Natural killer cell (primary cell): Measurements from ENCODE around the gene SF3A2. TPM values are rescaled to one million over a fixed set of nuclear protein-coding genes. Genes with fewer than 3 reads are reported as not detected.

Source experiments
- ATAC-seq, 3 donors: fragments of 150-1000 bp in 2 of 3; fragments of 200-7000 bp in 1 of 3; cut with Tn5 transposase; 1 replicate in 1 of 3; 2 replicates in 2 of 3; pipeline ENCODE4 v1.10.0; 2021; ENCODE audit warnings: mild to moderate bottlenecking in 2 of 3, moderate library complexity in 2 of 3
- DNase-seq, 2 donors: peaks; one replicate each; pipeline versions ENCODE4 v3.0.0 to v3.0.0-alpha.2; 2013 to 2021; ENCODE audit warnings: mixed read lengths in 1 of 2
- H3K27ac ChIP-seq: one replicate; pipeline ENCODE4 v1.5.1; 2013; ENCODE audit warnings: mild to moderate bottlenecking, low read length
- H3K27me3 ChIP-seq: one replicate; pipeline ENCODE4 v1.6.1; 2013; ENCODE audit warnings: low read length; ENCODE audit not compliant: control insufficient read depth, insufficient read depth
- H3K36me3 ChIP-seq: one replicate; pipeline ENCODE4 v1.6.1; 2013; ENCODE audit warnings: low read length; ENCODE audit not compliant: control insufficient read depth, insufficient read depth
- H3K4me1 ChIP-seq: one replicate; pipeline ENCODE4 v1.6.1; 2013; ENCODE audit warnings: low read length; ENCODE audit not compliant: control insufficient read depth, insufficient read depth
- H3K4me3 ChIP-seq: one replicate; pipeline ENCODE4 v1.5.1; 2013; ENCODE audit warnings: low read length
- H3K9me3 ChIP-seq: one replicate; pipeline ENCODE4 v1.6.1; 2013; ENCODE audit warnings: low read length; ENCODE audit not compliant: control insufficient read depth, insufficient read depth
- H3K27ac Mint-ChIP-seq, 2 donors: one replicate each; pipeline ENCODE4 v1.8.0; 2022; ENCODE audit warnings: mild to moderate bottlenecking in 2 of 2, mixed read lengths in 2 of 2, moderate library complexity in 1 of 2
- H3K27me3 Mint-ChIP-seq, 2 donors: one replicate each; pipeline ENCODE4 v1.8.0; 2022; ENCODE audit warnings: low read depth in 2 of 2, mixed read lengths in 2 of 2
- H3K36me3 Mint-ChIP-seq: one replicate; pipeline ENCODE4 v1.8.0; 2022; ENCODE audit warnings: mixed read lengths
- H3K4me1 Mint-ChIP-seq, 2 donors: one replicate each; pipeline ENCODE4 v1.8.0; 2022; ENCODE audit warnings: mixed read lengths in 2 of 2
- H3K4me3 Mint-ChIP-seq: one replicate; pipeline ENCODE4 v1.8.0; 2022; ENCODE audit warnings: mild to moderate bottlenecking, moderate library complexity, mixed read lengths
- H3K9me3 Mint-ChIP-seq, 2 donors: one replicate each; pipeline ENCODE4 v1.8.0; 2022; ENCODE audit warnings: mixed read lengths in 2 of 2
- WGBS: methylation state at CpG from one replicate; pipeline ENCODE4 v1.1.7; 2013; ENCODE audit warnings: missing lambda C conversion rate; ENCODE audit not compliant: insufficient coverage; 5-methylcytosine and 5-hydroxymethylcytosine counted together
- intact Hi-C: fragments of 100-400 bp; cut with micrococcal nuclease; formaldehyde crosslinking; loops from one replicate; pipeline ENCODE4 v1.14.2; 2022
- total RNA-seq, 4 donors: library from RNA; stranded (reverse); fragments of 120-200 nt in 1 of 4; gene quantifications; one replicate each; pipeline versions ENCODE4 v1.2.3 to v1.2.4, GENCODE V29; 2013 to 2022
- TF ChIP-seq, protein P1 (sequence below): fragments of 200-600 bp; IDR thresholded peaks from one replicate; pipeline ENCODE4 v1.8.0; 2022; ENCODE audit warnings: antibody characterized with exemption

SF3A2 gene
- total RNA-seq, 3 donors from 2014 or later (not counting 1 experiment from before 2014, with no cell fraction given), result 143 to 165 (median 147) TPM

DNA sequence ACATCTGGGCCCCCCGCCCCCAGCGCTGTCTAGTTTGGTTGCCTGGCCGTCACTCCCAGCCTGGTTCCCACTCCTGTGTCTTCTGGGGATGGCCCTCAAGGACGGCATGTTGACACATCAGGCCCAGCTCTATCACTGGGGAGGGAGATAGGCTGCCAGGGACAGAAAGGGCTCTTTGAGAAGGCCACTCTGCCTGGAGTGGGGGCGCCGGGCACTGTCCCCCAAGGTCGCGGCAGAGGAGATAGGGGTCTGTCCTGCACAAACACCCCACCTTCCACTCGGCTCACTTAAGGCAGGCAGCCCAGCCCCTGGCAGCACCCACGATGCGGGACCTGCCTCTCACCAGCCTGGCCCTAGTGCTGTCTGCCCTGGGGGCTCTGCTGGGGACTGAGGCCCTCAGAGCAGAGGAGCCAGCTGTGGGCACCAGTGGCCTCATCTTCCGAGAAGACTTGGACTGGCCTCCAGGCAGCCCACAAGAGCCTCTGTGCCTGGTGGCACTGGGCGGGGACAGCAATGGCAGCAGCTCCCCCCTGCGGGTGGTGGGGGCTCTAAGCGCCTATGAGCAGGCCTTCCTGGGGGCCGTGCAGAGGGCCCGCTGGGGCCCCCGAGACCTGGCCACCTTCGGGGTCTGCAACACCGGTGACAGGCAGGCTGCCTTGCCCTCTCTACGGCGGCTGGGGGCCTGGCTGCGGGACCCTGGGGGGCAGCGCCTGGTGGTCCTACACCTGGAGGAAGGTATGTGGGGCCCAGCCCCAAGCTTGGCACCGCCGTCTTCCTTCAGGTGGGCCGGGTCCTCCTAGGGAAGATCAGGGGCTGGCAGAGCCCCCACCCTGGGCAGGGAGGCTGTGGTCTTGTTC lies 12.6 kb downstream of the SF3A2 start, which contains the start of gene AMH:
TSS of gene AMH (plus strand) at position 314 of the 857 bp plus-strand sequence. CDS start at position 324, 10 bp downstream.
- Mint-ChIP-seq H3K4me3 (no peak within 1 kb of the TSS), H3K9me3 (no peaks in the 10 kb centered on the region), H3K27ac (no peak within 1 kb of the TSS), H3K4me1 (peaks cover 0 to 17% of the 10 kb centered on the region in 2 donors), H3K27me3 (peaks cover 0 to 16% of the 10 kb centered on the region in 2 donors), H3K36me3 (no peaks in the 10 kb centered on the region)
- DNase-seq (no peak), ATAC-seq (no peak)
- peaks cover 31% of the 10 kb centered on the region for H3K27me3 ChIP-seq
- peaks cover 31% of the 10 kb centered on the region for H3K4me1 ChIP-seq
- intact Hi-C loops, result no loop called here
- peaks cover 37% of the 10 kb centered on the region for H3K36me3 ChIP-seq
- TF ChIP-seq, protein P1, sequence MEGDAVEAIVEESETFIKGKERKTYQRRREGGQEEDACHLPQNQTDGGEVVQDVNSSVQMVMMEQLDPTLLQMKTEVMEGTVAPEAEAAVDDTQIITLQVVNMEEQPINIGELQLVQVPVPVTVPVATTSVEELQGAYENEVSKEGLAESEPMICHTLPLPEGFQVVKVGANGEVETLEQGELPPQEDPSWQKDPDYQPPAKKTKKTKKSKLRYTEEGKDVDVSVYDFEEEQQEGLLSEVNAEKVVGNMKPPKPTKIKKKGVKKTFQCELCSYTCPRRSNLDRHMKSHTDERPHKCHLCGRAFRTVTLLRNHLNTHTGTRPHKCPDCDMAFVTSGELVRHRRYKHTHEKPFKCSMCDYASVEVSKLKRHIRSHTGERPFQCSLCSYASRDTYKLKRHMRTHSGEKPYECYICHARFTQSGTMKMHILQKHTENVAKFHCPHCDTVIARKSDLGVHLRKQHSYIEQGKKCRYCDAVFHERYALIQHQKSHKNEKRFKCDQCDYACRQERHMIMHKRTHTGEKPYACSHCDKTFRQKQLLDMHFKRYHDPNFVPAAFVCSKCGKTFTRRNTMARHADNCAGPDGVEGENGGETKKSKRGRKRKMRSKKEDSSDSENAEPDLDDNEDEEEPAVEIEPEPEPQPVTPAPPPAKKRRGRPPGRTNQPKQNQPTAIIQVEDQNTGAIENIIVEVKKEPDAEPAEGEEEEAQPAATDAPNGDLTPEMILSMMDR, result no peak
- 87% methylated on average over 27 of the region's 27 CpGs for WGBS
- H3K4me3 ChIP-seq, result no peak within 1 kb of the TSS
- no peak within 1 kb of the TSS for H3K27ac ChIP-seq
- H3K9me3 ChIP-seq, result no peaks in the 10 kb centered on the region

DNA sequence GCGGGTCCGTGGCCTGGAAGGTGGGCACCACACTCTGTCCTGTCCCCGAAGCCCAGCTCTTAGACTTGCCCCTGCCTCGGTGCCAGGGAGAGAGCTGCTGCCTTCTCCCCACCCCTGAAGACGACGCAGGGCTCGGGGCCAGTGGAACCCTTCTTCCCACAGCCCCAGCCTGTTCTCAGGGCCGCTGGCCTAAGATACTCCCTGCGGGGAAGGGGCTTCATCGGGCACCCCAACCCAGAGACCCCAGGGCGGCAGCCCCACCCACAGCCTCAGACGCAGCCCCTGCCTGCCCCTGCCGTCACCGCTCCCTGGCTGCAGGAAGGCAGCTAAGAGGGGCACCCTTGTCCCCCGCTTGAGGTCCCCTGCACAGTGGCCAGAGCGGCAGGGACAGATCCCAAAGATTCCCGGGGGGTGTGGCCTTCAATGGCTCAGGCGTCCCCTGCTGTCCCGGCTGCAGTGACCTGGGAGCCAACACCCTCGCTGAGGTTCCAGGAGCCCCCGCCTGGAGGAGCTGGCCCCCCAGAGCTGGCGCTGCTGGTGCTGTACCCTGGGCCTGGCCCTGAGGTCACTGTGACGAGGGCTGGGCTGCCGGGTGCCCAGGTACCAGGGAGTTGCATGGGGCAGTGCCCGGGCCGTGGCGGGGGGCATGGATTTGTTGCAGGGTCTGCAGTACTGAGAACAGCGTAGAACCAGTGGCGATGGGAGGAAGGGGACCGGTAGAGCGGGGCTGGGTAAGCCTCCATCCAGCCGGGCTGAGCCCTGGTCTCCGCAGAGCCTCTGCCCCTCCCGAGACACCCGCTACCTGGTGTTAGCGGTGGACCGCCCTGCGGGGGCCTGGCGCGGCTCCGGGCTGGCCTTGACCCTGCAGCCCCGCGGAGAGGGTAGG lies 13.5 kb downstream of the SF3A2 start:
- Histone ChIP-seq H3K27ac (no peak overlapping the region), H3K4me3 (no peak overlapping the region), H3K4me1 (peaks cover 31% of the 10 kb centered on the region), H3K36me3 (peaks cover 28% of the 10 kb centered on the region), H3K9me3 (no peaks in the 10 kb centered on the region), H3K27me3 (peaks cover 31% of the 10 kb centered on the region)
- H3K4me3 Mint-ChIP-seq, result no peak overlapping the region
- ATAC-seq, result no peak
- WGBS, result 41% methylated on average over 43 of the region's 43 CpGs
- TF ChIP-seq, protein P1, result no peak
- no peaks in the 10 kb centered on the region for H3K9me3 Mint-ChIP-seq
- H3K36me3 Mint-ChIP-seq, result no peaks in the 10 kb centered on the region
- no peak for DNase-seq
- H3K27me3 Mint-ChIP-seq, result peaks cover 0 to 18% of the 10 kb centered on the region in 2 donors
- intact Hi-C loops, result no loop called here
- peaks cover 0 to 17% of the 10 kb centered on the region in 2 donors for H3K4me1 Mint-ChIP-seq
- no peak overlapping the region for H3K27ac Mint-ChIP-seq

DNA sequence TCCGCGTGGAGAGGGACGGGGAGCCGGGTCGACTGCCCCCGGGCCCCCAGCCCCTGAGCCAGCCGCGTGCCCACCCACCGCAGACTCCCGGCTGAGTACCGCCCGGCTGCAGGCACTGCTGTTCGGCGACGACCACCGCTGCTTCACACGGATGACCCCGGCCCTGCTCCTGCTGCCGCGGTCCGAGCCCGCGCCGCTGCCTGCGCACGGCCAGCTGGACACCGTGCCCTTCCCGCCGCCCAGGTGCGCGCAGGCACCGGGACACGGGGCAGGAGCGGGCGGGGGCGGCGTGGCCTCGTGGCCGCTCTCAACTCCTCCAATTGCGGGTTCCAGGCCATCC lies 14.1 kb downstream of the SF3A2 start:
- Histone ChIP-seq H3K4me1 (peaks cover 31% of the 10 kb centered on the region), H3K4me3 (no peak overlapping the region), H3K27me3 (peaks cover 31% of the 10 kb centered on the region), H3K36me3 (peaks cover 22% of the 10 kb centered on the region), H3K27ac (no peak overlapping the region), H3K9me3 (no peaks in the 10 kb centered on the region)
- Mint-ChIP-seq H3K4me3 (no peak overlapping the region), H3K9me3 (no peaks in the 10 kb centered on the region), H3K4me1 (peaks cover 0 to 17% of the 10 kb centered on the region in 2 donors), H3K36me3 (no peaks in the 10 kb centered on the region), H3K27ac (no peak overlapping the region), H3K27me3 (peaks cover 0 to 18% of the 10 kb centered on the region in 2 donors)
- intact Hi-C loops, result no loop called here
- ATAC-seq (no peak), DNase-seq (no peak)
- TF ChIP-seq, protein P1, result no peak
- WGBS, result 18% methylated on average over 40 of the region's 40 CpGs
